Suppressor macrophage (primary cell): Measurements from ENCODE around the gene CENPB.
A peak's percentile ranks its signal among the peaks of the same experiment; 100 is the strongest.

Experiments used
- DNase-seq, 4 experiments: peaks; one replicate each; pipeline ENCODE4 v3.0.0-alpha.2; 2020 to 2022

The CENPB gene

GRCh38 chr20:3748073-3748472, 38.5 kb downstream of the CENPB start:
- DNase-seq: no peak

- DNase-seq: no peak
Observed at GRCh38 chr20:3747471-3747870, 39.1 kb downstream of the CENPB start.

- DNase-seq: no peak
Observed at GRCh38 chr20:3745686-3746173, 40.8 kb downstream of the CENPB start.

DNA sequence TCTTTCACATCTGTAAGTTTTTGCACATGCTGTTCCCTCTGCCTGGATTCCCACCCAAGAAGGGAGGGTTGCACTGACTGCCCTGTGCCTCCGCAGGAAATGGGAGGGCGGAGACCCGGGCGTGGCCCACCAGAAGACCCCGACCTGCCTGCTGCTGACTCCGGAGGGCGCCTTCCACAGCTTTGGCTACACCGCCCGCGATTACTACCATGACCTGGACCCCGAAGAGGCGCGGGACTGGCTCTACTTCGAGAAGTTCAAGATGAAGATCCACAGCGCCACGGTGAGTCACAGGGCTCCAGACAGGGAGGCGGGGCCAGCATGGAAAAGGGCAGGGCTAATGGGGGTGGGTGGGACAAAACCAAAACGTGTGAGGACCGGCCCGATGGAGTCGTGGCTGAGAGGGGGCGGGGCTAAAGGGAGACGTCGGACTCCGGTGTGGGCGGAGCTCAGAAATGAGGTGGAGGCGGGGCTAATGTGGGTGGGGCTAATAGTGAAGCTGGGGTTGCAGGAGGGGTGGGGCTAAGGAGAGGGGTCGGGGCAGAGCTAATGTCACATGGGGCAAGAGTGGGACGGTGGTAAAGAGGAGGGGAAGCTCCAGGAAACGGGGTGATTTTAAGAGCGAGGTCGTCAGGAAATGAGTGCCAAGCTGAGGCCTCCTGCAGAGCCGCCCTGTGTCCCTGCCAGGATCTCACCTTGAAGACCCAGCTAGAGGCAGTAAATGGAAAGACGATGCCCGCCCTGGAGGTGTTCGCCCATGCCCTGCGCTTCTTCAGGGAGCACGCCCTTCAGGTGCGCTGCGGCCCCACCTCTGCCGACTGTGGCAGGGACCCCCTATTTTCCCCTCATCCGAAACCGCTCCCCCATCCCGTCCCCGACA, 41.5 kb downstream of the CENPB start:
- peak; percentile 70 to 81 (median 78) for DNase-seq

- DNase-seq: no peak
Observed at GRCh38 chr20:3744037-3744436, 42.5 kb downstream of the CENPB start.

DNA sequence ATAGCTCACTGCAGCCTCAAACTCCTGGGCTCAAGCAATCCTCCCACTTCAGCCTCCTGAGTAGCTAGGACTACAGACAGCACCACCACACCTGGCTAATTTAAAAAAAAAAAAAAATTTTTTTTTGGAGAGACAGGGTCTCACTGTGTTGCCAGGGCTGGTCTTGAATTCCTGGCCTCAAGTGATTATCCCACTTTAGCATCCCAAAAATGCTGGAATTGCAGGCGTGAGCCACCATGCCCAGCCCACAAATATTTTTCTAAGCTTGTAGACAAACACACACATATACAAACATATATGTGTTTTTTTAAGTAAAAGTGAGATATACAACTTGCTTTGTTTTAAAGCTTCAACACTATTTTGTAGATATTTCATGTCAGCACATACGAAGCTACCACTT, 43.3 kb downstream of the CENPB start:
- no peak for DNase-seq

DNA sequence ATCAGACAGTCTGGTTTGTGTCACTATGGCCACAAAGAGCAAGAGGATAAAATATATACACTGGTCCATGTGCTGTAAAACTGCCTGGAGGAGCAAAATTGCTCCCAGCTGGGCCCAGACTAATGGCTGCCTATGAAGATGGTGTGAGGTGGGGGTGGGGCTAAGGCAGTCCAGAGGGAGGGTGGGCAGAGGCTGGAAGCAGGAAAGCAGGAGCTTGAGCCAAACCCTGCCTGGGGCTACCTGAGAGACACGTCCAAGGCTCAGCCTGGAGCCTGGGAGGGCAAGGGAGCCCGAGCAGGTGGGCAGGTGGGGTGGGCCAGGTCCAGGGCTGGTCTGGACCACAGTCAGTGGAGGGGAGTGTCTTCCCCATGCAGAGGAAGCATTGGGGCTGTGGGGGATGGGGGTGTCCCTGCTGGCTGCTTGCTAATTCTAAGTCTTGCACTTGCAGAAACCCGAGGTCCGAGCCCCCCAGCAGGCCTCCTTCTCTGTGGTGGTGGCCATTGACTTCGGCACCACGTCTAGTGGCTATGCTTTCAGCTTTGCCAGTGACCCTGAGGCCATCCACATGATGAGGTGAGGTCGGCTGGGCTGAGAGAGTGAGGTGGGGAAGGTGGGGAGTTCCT, 44.6 kb downstream of the CENPB start:
- no peak for DNase-seq

DNA sequence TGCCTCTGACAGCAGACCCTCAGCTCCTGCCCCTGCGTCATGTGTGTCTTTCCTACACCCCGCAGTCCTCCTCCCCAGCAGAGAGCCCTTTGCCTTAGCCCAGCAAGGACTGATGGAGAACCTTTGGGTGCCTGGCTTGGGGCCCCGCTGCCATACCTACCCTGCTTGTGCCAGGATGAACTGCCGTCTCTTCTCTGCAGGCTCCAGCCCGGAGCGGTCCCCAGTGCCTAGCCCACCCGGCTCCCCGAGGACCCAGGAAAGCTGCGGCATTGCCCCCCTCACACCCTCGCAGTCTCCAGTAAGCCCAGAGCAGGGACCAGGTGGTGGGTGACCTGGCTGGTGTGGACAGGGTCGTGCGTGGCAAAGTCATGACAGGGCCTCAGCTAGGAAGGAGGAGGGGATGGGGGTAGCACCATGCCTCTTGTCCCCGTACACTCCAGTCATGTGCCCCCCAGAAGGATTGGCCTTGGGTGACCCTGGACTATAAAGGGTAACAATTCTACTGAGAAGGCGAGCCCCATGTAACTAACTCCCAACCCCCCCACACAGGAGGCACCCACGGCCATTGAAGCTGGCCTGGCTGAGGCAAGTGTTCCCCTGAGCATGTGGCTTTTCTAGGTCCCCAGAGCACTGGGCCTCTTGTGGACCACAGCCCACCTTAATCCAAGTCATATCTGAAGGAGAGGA, 45.8 kb downstream of the CENPB start:
- DNase-seq: no peak

DNA sequence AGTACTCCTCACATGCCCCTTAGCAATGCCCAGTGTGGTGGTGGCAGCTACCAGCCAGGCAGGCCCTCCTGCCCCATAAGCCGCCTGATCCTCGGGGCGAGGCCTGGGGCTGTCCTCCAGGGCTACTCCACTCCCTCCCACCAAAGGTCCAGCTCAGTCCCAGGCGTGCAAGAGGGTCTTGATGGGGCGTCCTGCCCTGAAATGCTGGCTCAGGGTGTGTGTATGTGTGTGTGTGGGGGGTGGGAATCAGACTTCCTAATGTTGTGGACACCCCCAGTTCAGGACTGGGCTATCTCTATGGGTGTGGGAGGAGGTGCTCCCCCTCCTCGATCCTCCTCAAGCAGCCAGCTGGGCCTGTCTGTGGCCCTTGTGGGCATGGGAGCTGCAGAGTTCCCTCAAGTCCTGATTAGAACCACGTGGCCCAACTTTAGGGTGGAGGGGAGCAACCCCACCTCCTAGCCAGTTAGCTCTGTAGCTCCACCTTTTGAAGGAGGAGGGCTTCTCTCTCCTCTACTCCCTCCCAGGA, 46.6 kb downstream of the CENPB start:
- no peak for DNase-seq

DNA sequence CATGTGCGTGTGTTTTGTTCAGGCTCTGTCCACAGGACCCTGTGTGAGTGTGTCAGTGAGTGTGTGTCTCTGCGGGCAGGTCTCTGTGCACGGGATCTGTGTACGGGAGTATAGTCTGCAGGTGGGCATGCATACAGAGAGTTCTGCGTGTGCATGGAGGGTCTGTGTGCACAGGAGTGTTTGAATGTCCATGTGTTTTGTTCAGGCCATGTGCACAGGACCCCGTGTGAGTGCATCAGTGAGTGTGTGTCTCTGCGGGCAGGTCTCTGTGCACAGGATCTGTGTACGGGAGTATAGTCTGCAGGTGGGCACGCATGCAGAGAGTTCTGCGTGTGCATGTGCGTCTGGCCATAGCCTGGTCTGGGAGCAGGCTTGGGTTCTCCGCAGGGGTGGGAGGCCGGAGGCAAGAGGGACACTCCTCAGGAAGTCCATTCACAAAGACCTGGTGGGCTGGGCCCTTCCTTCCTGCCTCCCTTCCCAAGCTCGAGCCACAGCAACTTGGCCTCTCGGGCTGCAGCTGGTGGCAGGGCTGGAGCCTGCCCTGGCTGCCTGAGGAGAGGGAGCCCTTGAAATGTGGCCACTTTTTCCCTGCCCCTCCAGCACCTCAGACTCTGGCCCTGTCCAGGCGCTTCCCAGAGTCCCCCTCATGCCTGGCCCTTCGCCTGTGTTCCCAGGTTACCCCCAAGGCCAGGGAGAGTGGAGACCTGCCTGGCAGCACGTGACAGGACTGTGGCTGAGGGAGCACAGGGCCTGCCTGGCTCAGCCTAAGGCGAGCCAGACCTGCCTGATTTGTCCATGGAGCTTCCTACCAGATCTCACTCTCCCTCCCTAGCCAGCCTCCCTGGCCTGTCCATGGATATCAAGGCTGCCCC, 47.2 kb downstream of the CENPB start:
- no peak for DNase-seq

DNA sequence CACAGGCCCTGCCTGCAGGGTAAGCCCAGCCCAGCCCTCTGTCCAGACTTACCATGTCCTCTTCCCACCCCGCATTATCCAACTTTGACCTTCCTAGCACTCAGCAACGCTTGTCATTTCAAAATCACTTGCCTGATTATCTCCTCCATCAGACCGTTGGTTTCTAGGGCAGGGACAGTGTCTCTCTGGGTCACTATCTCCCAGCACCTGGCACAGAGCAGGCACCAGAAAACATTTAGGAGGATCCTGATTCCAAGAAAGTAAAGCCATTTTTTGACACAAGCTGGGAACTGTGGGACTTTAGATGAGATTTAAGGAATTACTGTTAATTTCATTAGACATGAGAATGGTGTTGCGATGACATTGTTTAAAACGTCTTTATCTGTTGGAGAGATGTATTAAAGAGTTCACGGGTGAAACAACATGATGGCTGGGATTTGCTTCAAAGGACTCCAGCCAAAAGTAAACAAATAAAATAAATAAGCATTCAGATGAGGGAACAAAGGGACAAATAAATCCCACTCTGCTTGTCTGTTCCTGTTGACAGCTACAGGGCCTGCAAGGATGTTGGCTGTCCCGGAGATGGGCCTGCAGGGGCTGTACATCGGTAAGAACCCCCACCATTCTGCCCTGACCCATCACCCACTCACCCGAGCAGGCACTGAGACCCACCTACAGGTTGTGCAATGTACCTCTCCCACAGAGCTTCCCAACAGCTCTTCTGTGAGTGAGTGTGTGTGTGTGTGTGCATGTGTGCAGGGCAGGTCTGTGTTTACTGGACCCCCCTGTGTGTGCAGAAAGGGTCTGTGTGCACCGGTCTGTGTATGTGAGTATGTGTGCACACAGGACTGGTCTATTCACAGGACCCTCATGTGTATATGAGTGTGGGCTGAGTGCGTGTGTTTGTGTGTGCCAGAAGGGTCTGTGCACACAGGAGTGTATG, 48.2 kb downstream of the CENPB start:
- DNase-seq: no peak

DNA sequence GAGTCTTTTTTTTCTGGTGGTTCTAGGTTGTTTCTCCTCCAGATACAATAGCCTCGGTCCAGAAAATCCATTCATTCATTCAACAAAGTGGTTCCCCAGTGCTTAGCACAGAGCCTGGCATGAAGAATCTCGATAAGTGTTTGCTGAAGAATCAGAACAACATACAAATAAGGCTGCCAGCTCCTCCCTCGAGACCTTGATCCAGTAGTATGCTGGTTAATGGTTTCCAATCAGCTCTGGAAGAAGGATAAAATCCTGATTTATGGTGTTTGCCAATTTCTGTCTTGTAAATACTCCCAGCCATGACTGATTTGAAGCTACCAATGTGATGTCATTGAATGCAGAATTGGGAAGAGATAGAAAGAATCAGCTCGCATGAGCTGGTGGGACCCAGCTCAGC, 50.8 kb downstream of the CENPB start:
- no peak for DNase-seq

GRCh38 chr20:3734111-3734843, 52.3 kb downstream of the CENPB start:
- no peak for DNase-seq
